ENCODE results near the gene ZC3H15. TPM values are rescaled to one million over a fixed set of nuclear protein-coding genes. Genes with fewer than 3 reads are reported as not detected.
"Not testable (repeated sequence)": the region's sequence is repeated elsewhere in the genome, so short reads cannot be mapped to it uniquely, and the experiment has no call there.

Gene ZC3H15
- polyA plus RNA-seq (2013, experiment 1 of 2; ENCODE audit: insufficient read length): 65.9 TPM
- 71.6 TPM for polyA plus RNA-seq (2013, experiment 2 of 2; ENCODE audit: insufficient read length)

DNA sequence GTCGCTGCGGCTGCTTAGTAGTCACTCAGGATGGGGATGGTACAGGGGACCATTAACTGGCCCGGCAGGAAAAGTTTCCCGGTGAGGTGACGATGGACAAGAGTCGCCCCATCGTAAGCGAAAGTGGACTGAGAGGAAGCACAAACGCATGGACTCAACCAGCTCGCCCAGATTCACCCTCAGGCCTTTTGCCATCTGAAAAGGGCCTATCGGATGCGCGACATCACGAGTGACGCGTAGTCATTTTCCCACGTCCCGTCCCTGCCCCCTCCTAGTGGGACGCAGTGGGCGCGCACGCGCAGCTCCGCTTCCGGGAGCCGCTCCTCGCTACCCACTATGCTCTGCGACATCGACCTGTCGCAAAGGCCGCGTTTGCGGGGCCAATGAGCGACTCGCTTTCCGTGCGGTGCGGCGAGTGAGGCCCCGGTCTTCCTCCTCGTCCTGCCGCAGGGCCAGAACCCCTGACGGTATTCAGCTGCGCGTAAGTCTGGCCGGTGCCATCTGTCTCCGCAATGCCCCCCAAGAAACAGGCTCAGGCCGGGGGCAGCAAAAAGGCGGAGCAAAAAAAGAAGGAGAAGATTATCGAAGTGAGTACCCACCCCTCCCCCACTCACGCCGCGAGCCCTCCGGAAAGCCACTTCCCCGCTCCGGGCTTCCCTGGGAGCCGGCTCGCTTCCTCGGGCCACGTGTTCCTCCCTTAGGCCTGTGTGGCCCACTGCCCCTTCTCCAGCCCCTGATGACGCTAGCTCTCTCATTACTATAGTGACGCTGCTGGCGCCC lies at the start of gene ZC3H15:
Gene ZC3H15 (plus strand): TSS at position 390 of the 780 bp plus-strand sequence. CDS start 123 bp downstream, at position 513.
- DNase-seq: peak; percentile 98

DNA sequence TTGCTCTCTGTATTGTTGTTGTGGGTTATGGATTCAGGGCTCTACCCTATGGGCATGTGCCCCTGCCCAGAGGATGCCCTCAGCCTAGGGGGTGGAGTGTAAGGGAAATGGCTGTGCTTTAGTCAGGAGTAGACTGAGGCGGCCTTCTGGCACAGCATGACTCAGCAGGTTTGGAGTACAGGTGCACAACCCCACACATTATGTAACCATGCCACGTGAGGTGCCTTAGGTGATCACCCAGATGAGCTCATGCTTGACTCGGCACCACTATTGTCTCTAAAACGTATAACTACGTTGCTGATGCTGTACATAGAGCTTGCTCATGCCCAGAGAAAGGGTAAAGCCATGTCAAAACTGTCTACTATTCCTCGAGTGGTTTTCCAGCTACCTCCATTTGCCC lies 48.3 kb upstream of the ZC3H15 start:
- no peak for DNase-seq

DNA sequence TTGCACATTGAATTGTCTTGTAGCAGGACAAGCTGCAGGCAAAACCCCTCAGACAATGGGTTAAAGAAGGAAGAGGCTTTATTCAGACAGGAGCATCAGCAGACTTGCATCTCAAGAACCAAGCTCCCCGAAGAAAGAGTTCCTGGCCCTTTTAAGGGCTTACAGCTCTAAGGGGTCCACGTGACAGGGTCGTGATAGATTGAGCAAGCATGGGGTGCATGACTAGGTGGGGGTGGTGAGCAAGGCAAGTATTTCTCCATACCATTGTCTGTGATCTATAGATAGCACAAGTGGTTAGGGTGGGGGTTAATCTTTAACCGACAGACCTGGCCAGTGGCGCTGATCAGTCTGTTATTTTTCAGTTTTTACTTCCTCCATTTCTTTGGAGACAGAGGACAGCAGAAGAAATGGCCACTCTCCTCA lies 46.4 kb upstream of the ZC3H15 start:
- DNase-seq: not testable (repeated sequence)

DNA sequence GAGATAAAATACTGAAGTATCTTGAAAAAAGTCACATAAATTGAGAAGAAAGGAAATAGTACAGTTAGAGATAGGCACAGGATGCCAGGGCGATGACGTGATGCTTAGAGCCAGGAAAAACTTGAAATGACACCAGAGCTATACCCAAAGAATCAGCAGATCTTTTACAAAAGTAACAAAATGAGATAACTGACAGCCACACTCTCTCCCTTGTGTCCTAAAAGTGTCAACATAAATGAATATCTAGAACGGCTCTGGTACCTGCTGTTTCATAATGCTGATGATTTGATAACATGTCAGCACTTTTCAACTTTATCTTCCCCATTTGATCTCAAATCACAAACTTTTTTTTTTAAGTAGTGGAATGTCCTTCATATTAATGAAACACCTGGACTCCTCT lies 45.6 kb upstream of the ZC3H15 start:
- DNase-seq: no peak

DNA sequence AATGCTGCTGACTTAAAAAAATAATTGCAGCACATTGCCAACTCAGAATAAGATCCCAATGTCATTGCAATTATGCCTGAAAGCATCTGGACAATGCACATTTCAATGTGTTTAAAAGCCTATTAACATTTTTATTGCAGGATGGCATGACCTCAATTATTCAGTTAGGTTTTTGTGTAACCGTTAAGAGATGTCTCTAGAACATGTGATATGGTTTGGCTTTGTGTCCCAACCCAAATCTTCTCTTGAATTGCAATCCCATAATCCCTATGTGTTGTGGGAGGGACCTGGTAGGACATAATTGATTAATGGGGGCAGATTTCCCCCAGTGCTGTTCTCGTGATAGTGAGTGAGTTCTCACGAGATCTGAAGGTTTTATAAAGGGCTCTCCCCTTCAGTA lies 43.2 kb upstream of the ZC3H15 start:
- no peak for DNase-seq

DNA sequence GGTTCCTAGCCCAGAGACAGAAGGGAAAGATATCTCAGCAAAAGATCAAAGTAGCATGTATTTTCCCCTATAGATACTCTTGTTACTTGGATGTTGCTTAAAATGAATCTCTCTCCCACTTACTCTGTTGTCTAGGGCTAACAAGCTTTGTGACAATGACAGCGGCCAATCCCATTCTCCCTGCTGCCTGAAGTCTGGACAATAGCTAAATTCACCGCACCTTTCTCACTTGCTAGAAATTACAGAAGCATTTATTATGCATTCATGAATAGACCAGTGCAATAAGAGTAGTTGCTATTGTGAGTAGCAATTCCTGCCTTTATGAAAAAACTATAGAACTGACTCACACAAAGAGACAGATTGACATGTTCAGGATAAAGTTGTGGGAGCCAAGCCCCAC lies 42.2 kb upstream of the ZC3H15 start:
- no peak for DNase-seq

DNA sequence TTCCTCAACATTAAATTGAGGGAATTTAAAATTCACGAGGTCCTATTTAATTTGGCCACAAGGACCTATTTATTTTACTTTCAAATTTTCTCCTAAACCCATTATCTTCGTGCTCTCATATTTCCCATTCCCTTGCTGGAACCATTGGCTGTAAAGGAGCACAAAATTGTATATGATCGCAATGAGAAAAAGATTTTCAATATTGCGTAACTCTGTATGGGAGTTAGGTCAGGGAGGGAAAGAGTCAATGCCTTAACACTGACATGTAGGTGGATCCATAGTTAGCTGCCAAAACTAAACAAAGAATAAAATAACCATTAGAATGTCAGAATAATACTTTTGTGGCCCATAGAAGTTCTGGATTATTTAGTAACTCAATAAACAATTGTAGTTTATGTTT lies 40.6 kb upstream of the ZC3H15 start:
- no peak for DNase-seq

DNA sequence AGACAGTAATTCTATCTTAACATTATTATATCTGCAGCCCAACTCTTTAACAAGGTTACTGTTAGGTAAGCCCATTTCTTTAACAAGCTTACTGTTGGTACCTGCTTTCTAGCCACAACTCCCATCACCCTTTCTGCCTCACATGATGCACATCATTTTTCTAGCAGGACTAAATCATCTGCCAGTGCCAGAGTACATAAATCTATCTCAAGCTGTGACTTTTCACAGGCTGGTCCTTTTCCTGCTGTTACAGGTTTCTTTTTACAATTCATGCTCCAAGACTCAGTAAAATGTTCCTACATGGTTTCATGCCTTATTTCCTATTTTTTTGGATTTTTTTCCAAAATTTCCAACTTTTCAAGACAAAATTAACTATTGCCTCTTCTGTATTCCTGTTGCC lies 30.4 kb upstream of the ZC3H15 start:
- DNase-seq: no peak

DNA sequence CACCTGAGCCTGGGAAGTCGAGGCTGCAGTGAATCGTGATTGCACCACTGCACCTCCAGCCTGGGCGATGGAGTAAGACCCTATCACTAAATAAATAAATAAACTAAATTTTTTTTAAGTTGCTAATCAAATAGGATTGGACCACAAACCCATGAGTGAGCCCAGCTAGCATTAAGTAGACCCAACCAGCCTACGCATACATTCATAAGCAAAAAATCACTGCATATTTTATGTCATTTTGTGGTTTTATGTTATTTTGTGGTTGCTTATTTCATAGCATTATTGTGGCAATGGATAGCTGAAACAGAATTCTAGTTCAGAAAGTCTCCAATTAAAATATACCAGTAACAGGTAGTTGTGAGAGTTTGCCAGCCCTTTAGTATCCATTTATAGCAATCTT lies 29.1 kb upstream of the ZC3H15 start:
- peak; percentile 82 for DNase-seq

DNA sequence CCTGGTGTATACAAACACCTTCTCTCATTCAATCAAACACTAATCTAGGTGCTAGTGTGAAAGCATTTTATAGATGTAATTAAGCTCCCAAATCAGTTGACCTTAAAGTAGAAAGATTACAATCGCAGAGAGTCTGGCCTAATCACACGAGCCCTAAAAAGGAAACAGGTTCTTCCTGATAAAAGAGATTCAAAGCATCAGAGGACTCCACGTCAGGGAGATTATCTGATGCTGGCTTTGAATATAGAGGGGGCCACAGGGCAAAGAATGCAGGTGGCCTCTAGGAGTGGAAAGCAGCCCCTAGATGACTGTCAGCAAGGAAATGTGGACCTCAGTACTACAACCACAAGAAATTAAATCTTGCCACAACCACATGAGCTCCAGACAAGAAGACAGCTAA lies 28.2 kb upstream of the ZC3H15 start:
- DNase-seq: no peak

DNA sequence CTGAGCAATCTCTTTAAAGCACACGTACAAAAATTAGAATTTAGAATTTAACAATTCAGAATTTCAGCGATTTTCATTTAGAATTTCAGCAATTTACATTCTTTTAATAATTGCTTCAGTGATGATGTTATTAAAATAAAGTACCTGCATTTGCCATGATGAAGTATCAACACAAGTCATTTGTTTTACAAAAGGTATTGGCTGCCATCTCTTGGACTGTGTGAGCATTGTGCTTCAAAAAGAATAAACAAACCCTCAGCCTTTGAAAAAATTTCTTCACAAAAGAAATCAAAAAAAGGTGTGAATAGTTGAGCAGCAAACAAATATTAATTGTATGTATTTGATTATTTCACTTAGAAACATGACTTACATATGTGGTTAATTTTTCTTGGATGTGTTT lies 27.1 kb upstream of the ZC3H15 start:
- DNase-seq: peak; percentile 12

DNA sequence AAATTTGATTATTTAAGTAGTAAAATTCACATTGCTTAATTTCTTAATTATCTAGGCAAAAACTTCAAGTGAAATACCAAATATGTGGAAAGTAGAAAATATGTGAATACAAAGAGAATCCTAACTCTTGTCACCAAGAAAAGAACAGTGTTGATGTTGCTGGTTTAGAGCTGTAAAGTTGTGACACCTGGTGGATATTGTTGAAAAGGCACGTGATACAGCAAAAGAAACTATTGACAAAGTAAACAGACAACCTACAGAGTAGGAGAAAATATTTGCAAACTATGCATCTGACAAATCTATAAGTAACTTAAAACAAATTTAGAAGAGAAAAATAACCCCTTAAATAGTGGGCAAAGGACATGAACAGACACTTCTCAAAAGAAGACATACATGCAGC lies 25.6 kb upstream of the ZC3H15 start:
- DNase-seq: peak; percentile 7

DNA sequence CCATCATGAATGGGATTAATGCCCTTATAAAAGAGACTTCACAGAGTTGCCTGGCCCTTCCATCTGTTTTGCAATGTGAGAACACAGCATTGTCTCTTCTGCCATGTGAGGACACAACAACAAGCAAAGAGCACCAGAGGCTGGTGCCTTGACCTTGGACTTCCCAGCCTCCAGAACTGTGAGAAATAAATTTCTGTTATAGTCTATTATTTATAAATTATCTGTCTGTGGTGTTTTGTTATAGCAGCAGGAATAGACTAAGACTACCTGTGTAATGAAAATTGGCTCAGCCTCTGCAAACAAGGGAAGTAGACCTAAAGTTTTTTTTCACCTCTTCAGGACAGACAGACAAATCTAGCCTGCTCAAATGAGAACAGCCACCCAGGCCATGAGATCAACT lies 19.3 kb upstream of the ZC3H15 start:
- no peak for DNase-seq

DNA sequence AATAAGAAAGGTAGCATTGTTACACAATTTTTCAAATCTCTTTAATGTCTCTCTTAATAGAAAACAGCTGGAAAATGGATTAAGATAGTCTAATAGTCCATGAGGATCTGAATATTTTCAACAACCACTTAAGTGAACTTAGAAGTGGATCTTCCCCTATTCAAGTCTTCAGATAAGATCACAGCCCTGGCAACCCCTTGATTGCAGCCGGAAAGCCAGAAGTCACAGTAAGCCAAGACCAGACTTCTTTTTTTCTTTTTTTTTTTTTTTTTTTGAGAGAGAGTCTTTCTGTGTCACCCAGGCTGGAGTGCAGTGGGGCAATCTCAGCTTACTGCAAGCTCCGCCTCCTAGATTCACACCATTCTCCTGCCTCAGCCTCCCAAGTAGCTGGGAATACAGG lies 18.6 kb upstream of the ZC3H15 start:
- DNase-seq: no peak

DNA sequence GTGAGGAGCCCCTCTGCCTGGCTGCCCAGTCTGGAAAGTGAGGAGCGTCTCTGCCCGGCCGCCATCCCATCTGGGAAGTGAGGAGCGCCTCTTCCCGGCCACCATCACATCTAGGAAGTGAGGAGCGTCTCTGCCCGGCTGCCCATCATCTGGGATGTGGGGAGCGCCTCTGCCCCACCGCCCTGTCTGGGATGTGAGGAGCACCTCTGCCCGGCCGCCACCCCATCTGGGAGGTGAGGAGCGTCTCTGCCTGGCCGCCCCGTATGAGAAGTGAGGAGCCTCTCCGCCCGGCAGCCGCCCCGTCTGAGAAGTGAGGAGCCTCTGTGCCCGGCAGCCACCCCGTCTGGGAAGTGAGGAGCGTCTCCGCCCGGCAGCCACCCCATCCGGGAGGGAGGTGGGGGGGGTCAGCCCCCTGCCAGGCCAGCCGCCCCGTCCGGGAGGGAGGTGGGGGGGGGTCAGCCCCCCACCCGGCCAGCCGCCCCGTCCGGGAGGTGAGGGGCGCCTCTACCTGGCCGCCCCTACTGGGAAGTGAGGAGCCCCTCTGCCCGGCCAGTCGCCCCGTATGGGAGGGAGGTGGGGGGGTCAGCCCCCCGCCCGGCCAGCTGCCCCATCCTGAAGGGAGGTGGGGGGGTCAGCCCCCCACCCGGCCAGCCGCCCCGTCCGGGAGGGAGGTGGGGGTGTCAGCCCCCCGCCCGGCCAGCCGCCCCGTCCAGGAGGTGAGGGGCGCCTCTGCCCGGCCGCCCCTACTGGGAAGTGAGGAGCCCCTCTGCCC lies 13.2 kb upstream of the ZC3H15 start:
- DNase-seq: not testable (repeated sequence)

DNA sequence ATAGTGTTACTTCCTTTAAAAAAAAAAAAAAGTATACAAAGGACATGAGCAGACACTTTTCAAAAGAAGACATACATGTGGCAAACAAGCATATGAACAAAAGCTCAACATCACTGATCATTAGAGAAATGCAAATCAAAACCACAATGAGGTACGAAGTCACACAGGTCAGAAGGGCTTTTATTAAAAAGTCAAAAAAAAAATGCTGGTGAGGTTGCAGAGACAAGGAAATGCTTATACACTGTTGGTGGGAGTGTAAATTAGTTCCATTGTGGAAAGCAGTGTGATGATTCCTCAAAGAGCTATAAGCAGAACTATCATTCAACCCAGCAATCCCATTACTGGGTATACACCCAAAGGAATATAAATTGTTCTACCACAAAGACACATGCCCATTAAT lies 11.8 kb upstream of the ZC3H15 start:
- DNase-seq: not testable (repeated sequence)

DNA sequence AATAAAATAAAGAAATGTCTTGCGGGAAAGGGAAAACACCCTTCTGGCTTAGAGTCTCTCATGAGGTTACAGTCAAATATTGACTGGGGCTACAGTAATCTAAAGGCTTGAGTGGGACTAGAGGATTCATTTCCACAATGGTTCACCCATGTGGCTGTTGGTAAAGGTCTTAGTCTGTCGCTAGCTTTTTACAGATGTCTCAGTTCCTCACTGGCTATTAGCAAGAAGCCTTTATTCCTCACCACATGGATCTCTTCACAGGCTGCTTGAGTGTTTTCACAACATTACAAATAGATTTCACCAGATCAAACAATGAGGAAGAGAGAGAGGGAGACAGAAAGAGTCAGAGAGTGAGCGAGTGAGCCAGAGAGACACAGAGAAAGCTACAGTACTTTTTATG lies 8.3 kb upstream of the ZC3H15 start:
- no peak for DNase-seq

DNA sequence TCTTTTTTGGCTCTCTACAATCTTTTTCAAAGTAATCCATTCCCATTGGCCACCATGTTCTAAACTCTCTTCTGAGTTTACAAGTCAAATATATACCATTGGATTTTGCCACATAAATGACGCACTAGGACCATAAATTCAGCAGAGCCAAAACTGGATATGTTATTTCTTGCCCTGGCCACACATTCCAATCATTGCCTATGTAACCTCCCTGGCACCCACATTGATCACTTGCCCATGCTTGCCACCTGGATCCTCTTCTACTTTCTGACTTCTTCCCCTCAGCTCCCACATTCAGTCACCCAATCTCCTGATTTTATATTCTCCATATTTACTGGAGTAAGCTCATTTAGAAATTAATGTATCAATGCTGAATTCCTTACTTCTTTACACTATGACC lies 5.1 kb upstream of the ZC3H15 start:
- no peak for DNase-seq

DNA sequence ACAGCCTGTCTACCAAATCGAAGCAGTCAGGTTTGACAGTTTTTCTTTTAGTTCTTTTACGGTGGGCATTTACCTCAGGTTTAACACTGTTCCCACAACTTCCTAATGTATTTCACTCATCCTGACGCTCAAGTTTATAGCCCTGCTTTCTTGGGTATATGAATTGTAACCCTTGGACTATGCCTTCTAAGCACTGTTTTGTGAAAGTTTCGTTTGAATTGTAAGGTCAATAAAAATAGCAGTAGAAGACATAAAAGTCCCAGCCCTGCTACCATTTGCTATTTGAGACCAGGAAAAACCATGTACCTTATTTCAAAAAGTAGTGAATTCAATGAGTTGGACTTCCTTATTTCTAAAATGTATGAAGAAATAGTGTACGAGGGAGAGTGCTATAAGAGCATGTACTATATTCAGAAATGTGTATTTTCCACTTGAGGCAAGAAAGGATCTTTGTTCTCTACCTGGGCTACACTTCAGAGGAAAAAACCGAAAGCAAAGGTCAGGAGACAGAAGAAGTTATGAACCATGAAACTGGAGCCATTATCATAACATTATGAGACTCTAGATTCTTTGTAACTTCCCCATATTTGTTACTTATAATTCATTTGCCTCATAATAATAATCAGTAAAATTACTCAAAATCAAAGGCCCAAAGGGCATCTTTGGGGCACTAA lies 1.9 kb upstream of the ZC3H15 start:
- DNase-seq: no peak

DNA sequence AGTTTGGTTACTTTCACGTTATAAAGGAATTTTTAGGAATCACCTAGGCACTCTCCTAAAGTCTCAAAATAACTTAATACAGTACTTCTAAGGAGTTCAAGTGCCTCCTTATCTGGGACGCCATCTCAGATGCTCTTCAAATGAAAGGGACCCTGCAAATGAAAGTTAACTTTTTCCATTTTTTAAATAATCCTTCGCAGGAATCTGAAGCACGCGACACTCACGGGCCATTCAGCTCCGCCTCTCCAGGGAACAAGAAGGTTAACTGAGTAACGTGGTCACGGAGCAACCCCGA lies 537 bp upstream of the ZC3H15 start:
- no peak for DNase-seq

DNA sequence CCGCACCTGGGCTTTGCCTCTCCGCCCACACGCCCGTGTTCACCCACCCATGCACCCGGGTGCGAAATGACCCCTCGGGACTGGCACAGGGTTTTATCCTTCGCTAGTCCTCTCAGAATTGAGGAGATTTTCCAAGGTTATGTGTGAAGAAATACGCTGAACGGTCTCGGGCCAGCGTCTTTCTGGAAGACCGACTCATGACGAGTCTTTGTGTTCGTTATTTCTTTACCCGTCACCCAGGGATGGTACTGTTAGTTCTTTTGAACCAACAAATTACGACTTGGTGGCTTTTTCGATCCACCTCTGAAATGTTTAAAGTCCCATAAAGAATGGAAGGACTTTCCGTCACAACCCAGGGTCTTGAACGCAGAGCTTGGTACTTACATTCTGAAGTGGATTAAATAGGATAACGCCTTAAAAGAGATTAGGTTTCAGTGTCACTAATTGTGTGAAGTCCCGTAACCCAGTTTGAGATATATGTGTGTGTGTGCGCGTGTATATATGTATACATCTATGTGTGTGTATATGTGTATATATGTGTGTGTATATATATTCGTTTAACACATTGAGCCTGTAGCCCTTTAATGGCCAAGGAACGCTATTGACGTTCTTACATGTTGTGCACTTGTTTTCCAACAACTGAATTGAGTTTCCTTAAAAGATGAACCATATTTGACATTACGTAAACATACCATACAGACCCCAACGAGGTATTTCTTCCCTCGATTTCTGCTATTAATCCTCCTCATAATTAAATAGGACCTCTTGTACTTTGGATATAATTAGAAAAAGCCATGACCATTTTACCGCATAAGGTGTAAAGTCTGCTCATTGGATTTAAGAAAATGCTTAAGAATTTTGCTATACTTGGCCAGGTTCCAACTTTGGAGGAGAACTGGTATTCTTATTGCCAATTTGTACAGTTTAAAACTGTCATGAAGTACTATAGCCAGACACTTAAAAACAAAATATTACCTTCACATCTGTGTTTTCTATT lies 889 bp downstream of the ZC3H15 start:
- peak; percentile 13 for DNase-seq

DNA sequence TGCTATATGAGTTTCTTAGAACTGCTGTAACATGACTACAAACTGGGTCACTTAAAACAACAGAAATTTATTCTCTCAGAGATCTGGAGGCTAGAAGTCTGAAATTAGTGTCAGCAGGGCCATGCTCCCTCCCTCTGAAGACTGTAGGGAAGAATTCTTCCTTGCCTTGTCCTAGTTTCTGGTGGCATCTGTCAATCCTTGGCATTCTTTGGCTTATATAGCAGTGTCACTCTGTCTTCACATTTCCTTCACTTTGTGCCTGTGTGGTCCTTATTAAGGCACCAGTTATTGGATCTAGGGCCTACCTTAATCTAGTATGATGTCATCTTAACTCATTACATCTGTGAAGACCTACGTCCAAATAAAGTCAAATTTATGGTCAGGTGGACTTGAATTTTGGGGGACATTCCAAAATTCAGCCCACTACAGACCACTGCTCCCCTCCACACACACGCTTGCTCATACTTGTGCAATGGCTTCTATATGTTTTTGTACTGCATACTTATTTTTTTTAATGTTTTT lies 7.6 kb downstream of the ZC3H15 start:
- no peak for DNase-seq

Measured in fibroblast of skin of scalp (primary cell).